B cell (primary cell): ENCODE data around the gene SLC26A3. TPM values are rescaled to one million over a fixed set of nuclear protein-coding genes. Genes with fewer than 3 reads are reported as not detected.

Source experiments
- ATAC-seq: fragments of 200-7000 bp; cut with Tn5 transposase; one replicate; pipeline ENCODE4 v1.10.0; 2021; ENCODE audit warnings: low read depth, mild to moderate bottlenecking, moderate number of reproducible peaks, moderate library complexity
- CTCF ChIA-PET: fragments of 350-600 bp; sonication (Branson Sonifier 250); formaldehyde crosslinking; loops from one replicate; lab custom pipeline; 2021; ENCODE audit warnings: antibody characterized with exemption, inconsistent platforms; lab: Charles Lee
- POLR2A ChIA-PET: fragments of 350-600 bp; sonication (Branson Sonifier 250); formaldehyde crosslinking; loops from one replicate; lab custom pipeline; 2021; ENCODE audit warnings: antibody characterized with exemption; lab: Charles Lee
- DNase-seq: peaks from one replicate; pipeline ENCODE4 v3.0.0; 2013
- H2AFZ ChIP-seq: 2 replicates; pipeline ENCODE4 v1.6.1; 2012; ENCODE audit warnings: mild to moderate bottlenecking, low read depth, low read length; ENCODE audit not compliant: insufficient read depth, poor library complexity, severe bottlenecking
- H3K27ac ChIP-seq, 2 donors: 1 replicate in 1 of 2; 2 replicates in 1 of 2; pipeline ENCODE4 v1.5.1; 2012 to 2013; ENCODE audit warnings: low read length in 2 of 2, mild to moderate bottlenecking in 2 of 2, moderate library complexity in 1 of 2
- H3K27me3 ChIP-seq, 4 experiments: fragments of 200-600 bp in 1 of 4; sonication (generic) in 1 of 4; replicated peaks in 1 of 4; 1 replicate in 2 of 4; 2 replicates in 2 of 4; pipeline versions ENCODE4 v1.6.1 to v1.7.0; 2013 to 2016; ENCODE audit warnings: low read length in 3 of 4, mild to moderate bottlenecking in 2 of 4, mixed read lengths in 1 of 4, moderate library complexity in 1 of 4; ENCODE audit not compliant: insufficient read depth in 4 of 4, control insufficient read depth in 3 of 4; ENCODE audit errors: control extremely low read depth in 1 of 4
- H3K36me3 ChIP-seq, 2 experiments: replicated peaks in 1 of 2; 1 replicate in 1 of 2; 2 replicates in 1 of 2; pipeline versions ENCODE4 v1.6.1 to v1.7.1; 2013; ENCODE audit warnings: low read length in 1 of 2; ENCODE audit not compliant: insufficient read depth in 2 of 2, control insufficient read depth in 1 of 2; ENCODE audit errors: control extremely low read depth in 1 of 2, extremely low read depth in 1 of 2
- H3K4me1 ChIP-seq, 2 donors: fragments of 200-600 bp in 1 of 2; sonication (generic) in 1 of 2; 1 replicate in 1 of 2; 2 replicates in 1 of 2; pipeline versions ENCODE4 v1.5.1 to v1.6.1; 2013 to 2017; ENCODE audit warnings: low read length in 2 of 2; ENCODE audit not compliant: control insufficient read depth in 2 of 2, insufficient read depth in 2 of 2
- H3K4me2 ChIP-seq: replicated peaks from 2 replicates; pipeline ENCODE3; 2012; ENCODE audit warnings: mild to moderate bottlenecking, low read depth, low read length; ENCODE audit not compliant: poor library complexity, severe bottlenecking
- H3K4me3 ChIP-seq, 5 experiments: fragments of 200-600 bp in 1 of 5; sonication (generic) in 1 of 5; 1 replicate in 3 of 5; 2 replicates in 2 of 5; pipeline versions ENCODE4 v1.5.1 to v1.7.0; 2011 to 2016; ENCODE audit warnings: low read length in 4 of 5, mild to moderate bottlenecking in 4 of 5, low read depth in 2 of 5, control low read depth in 1 of 5, moderate library complexity in 1 of 5; ENCODE audit not compliant: insufficient read depth in 1 of 5; ENCODE audit errors: control extremely low read depth in 1 of 5, extremely low read depth in 1 of 5
- H3K79me2 ChIP-seq: fragments of 200-600 bp; sonication (generic); one replicate; pipeline ENCODE4 v1.6.0; 2016; ENCODE audit warnings: low read length; ENCODE audit not compliant: control insufficient read depth, insufficient read depth
- H3K9ac ChIP-seq: fragments of 200-600 bp; sonication (generic); 2 replicates; pipeline ENCODE4 v1.6.1; 2017; ENCODE audit warnings: mild to moderate bottlenecking, low read length, moderate library complexity
- H3K9me3 ChIP-seq, 3 donors: one replicate each; pipeline versions ENCODE4 v1.6.1 to v1.7.1; 2013; ENCODE audit warnings: low read length in 2 of 3; ENCODE audit not compliant: control insufficient read depth in 2 of 3, insufficient read depth in 1 of 3; ENCODE audit errors: control extremely low read depth in 1 of 3
- H4K20me1 ChIP-seq: 2 replicates; pipeline ENCODE4 v1.6.0; 2012; ENCODE audit warnings: mild to moderate bottlenecking, low read length; ENCODE audit not compliant: insufficient read depth, control insufficient read depth, poor library complexity, severe bottlenecking
- H3K27ac Mint-ChIP-seq: one replicate; pipeline ENCODE4 v1.8.0; 2021; ENCODE audit warnings: mixed read lengths
- H3K27me3 Mint-ChIP-seq: one replicate; pipeline ENCODE4 v1.8.0; 2021; ENCODE audit warnings: mixed read lengths
- H3K4me1 Mint-ChIP-seq: one replicate; pipeline ENCODE4 v1.8.0; 2021; ENCODE audit warnings: mixed read lengths
- H3K4me3 Mint-ChIP-seq: one replicate; pipeline ENCODE4 v1.8.0; 2021; ENCODE audit warnings: mixed read lengths
- H3K9me3 Mint-ChIP-seq: one replicate; pipeline ENCODE4 v1.8.0; 2022; ENCODE audit warnings: mixed read lengths; ENCODE audit not compliant: insufficient read depth
- EZH2 ChIP-seq: IDR thresholded peaks from 2 replicates; pipeline ENCODE4 v1.6.1; 2012; ENCODE audit warnings: borderline replicate concordance, low read depth, mild to moderate bottlenecking, moderate library complexity, low read length; ENCODE audit not compliant: insufficient read depth, poor library complexity, severe bottlenecking
- WGBS: methylation state at CpG from one replicate; pipeline ENCODE4 v1.1.5; 2013; ENCODE audit warnings: missing lambda C conversion rate; ENCODE audit not compliant: insufficient coverage; 5-methylcytosine and 5-hydroxymethylcytosine counted together
- intact Hi-C: fragments of 100-400 bp; cut with micrococcal nuclease; formaldehyde crosslinking; loops from one replicate; pipeline ENCODE4 v1.10.0; 2022
- polyA plus RNA-seq: library from polyadenylated mRNA; depleted of rRNA; stranded (reverse); fragments of >200 nt; gene quantifications from 2 replicates; pipeline ENCODE4 v1.2.3, GENCODE V29; 2012
- total RNA-seq, 2 donors: library from RNA; stranded (reverse); fragments of 120-200 nt in 1 of 2; gene quantifications; 1 replicate in 1 of 2; 2 replicates in 1 of 2; pipeline versions ENCODE4 v1.2.3 to v1.2.4, GENCODE V29; 2013 to 2022
- TF ChIP-seq, protein P1 (sequence below): fragments of 200-600 bp; IDR thresholded peaks from one replicate; pipeline ENCODE4 v1.8.0; 2022; ENCODE audit warnings: antibody characterized with exemption, mild to moderate bottlenecking

The SLC26A3 gene
- total and polyA plus RNA-seq, 2 donors (not counting 1 experiment from before 2014, with no cell fraction given) = not detected

DNA sequence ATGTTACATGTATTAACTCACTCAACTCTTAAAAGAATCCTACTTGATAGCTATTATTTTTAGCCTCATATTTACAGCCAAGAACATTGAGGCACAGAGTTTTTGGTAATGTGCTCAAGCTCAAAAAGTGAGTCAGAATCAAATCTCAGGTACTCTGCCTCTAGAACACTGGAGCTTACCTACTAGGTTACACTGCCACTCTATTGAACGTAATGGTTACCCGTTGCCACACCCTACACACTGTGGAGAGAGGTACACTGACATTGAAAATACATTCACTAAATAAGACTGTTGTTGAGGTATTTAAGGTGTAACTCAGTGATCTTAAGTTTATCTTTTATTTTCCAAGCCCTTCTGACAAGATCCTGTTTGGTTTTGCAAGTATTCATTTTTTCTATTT lies 17.9 kb downstream of the SLC26A3 start:
- ATAC-seq = no peak

DNA sequence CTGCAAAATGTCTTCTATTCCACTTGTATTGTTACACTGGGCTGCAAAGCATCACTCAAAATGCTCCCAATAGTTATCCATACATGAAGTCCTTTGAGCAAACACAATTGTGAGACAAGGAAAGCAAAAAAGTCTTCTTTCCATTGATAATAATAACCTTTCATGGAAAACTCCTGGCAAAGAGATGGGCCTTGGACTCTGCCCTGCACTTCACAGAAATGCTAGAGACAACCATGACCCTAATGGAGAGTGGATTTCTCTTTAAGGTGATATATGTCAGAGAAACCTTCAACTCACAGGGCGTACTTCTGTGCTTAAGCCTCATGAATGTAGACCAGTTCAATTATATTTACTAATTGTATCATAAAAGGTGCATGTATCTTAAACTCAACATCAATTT lies 19.4 kb downstream of the SLC26A3 start:
- CTCF ChIA-PET = no interaction called here

More for the DNA sequence above, 17.9 kb downstream of the SLC26A3 start:
- ChIA-PET CTCF (no interaction called here), POLR2A (no interaction called here)
- no CpG with 5 or more reads among the region's 2 CpGs for WGBS
- H3K4me3 ChIP-seq = no peak overlapping the region
- H3K9me3 ChIP-seq = no peaks in the 10 kb centered on the region
- H3K4me2 ChIP-seq = no peak overlapping the region
- Mint-ChIP-seq H3K27me3 (peaks cover 7% of the 10 kb centered on the region), H3K27ac (no peak overlapping the region), H3K4me3 (no peak overlapping the region), H3K9me3 (no peaks in the 10 kb centered on the region), H3K4me1 (peaks cover 1% of the 10 kb centered on the region)
- TF ChIP-seq, protein P1, sequence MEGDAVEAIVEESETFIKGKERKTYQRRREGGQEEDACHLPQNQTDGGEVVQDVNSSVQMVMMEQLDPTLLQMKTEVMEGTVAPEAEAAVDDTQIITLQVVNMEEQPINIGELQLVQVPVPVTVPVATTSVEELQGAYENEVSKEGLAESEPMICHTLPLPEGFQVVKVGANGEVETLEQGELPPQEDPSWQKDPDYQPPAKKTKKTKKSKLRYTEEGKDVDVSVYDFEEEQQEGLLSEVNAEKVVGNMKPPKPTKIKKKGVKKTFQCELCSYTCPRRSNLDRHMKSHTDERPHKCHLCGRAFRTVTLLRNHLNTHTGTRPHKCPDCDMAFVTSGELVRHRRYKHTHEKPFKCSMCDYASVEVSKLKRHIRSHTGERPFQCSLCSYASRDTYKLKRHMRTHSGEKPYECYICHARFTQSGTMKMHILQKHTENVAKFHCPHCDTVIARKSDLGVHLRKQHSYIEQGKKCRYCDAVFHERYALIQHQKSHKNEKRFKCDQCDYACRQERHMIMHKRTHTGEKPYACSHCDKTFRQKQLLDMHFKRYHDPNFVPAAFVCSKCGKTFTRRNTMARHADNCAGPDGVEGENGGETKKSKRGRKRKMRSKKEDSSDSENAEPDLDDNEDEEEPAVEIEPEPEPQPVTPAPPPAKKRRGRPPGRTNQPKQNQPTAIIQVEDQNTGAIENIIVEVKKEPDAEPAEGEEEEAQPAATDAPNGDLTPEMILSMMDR = no peak
- no peak for TF ChIP-seq EZH2
- H3K27me3 ChIP-seq = no peaks in the 10 kb centered on the region
- no peaks in the 10 kb centered on the region for H3K36me3 ChIP-seq
- H3K9ac ChIP-seq = no peak overlapping the region
- H3K79me2 ChIP-seq = no peaks in the 10 kb centered on the region
- H4K20me1 ChIP-seq = no peaks in the 10 kb centered on the region
- no peak overlapping the region for H3K27ac ChIP-seq
- intact Hi-C loops = no loop called here
- no peaks in the 10 kb centered on the region for H3K4me1 ChIP-seq
- DNase-seq = no peak
- no peak overlapping the region for H2AFZ ChIP-seq

More for the DNA sequence above, 19.4 kb downstream of the SLC26A3 start:
- POLR2A ChIA-PET = no interaction called here
- peaks cover 7% of the 10 kb centered on the region for H3K27me3 Mint-ChIP-seq
- H3K4me3 ChIP-seq = no peak overlapping the region
- ATAC-seq (no peak), DNase-seq (no peak)
- TF ChIP-seq EZH2 = no peak
- TF ChIP-seq, protein P1 = no peak
- H3K27ac ChIP-seq = no peak overlapping the region
- intact Hi-C loops = no loop called here
- no peaks in the 10 kb centered on the region for H3K9me3 Mint-ChIP-seq
- no peaks in the 10 kb centered on the region for H4K20me1 ChIP-seq
- no peak overlapping the region for H2AFZ ChIP-seq
- H3K27me3 ChIP-seq = no peaks in the 10 kb centered on the region
- no peak overlapping the region for H3K27ac Mint-ChIP-seq
- H3K4me1 Mint-ChIP-seq = no peaks in the 10 kb centered on the region
- H3K4me2 ChIP-seq = no peak overlapping the region
- no peaks in the 10 kb centered on the region for H3K36me3 ChIP-seq
- H3K79me2 ChIP-seq = no peaks in the 10 kb centered on the region
- H3K4me1 ChIP-seq = no peaks in the 10 kb centered on the region
- WGBS = no CpG with 5 or more reads among the region's 1 CpG
- no peak overlapping the region for H3K4me3 Mint-ChIP-seq
- no peak overlapping the region for H3K9ac ChIP-seq
- no peaks in the 10 kb centered on the region for H3K9me3 ChIP-seq
